Hepatocyte (in vitro differentiated cells): Measurements from ENCODE around the gene SPATA45.

Experiments
- EZH2 ChIP-seq: fragments of 200-600 bp; sonication (generic); IDR thresholded peaks from 2 replicates; pipeline ENCODE4 v1.6.1; 2016; ENCODE audit warnings: antibody characterized with exemption, mild to moderate bottlenecking, borderline replicate concordance
- EZH2phosphoT487 ChIP-seq: fragments of 200-600 bp; sonication (generic); IDR thresholded peaks from one replicate; pipeline ENCODE4 v1.6.1; 2018; ENCODE audit warnings: antibody characterized with exemption, mild to moderate bottlenecking, low read depth, moderate library complexity; ENCODE audit not compliant: unreplicated experiment, severe bottlenecking
- TF ChIP-seq, protein P1 (sequence below): fragments of 200-600 bp; sonication (generic); IDR thresholded peaks from 2 replicates; pipeline ENCODE4 v1.5.1; 2016; ENCODE audit warnings: antibody characterized with exemption, mild to moderate bottlenecking; ENCODE audit not compliant: poor library complexity

DNA sequence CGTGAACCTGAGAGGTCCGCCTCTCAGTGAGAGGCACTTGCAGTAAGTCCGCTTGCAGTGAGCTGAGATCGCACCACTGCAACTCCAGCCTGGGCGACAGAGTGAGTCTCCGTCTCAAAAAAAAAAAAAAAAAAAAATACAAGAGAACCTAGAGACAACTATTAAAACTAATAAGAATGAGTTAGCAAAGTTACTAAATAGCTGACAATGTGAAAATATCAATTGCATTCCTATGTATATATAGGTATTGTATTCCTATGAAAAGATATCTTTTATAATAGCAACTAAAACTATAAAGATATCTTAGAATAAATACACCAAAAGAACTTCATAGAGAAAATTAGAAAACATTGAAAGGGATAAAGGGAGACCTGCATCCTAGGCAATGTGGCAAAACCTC, 31.0 kb upstream of the SPATA45 start:
- TF ChIP-seq, protein P1, sequence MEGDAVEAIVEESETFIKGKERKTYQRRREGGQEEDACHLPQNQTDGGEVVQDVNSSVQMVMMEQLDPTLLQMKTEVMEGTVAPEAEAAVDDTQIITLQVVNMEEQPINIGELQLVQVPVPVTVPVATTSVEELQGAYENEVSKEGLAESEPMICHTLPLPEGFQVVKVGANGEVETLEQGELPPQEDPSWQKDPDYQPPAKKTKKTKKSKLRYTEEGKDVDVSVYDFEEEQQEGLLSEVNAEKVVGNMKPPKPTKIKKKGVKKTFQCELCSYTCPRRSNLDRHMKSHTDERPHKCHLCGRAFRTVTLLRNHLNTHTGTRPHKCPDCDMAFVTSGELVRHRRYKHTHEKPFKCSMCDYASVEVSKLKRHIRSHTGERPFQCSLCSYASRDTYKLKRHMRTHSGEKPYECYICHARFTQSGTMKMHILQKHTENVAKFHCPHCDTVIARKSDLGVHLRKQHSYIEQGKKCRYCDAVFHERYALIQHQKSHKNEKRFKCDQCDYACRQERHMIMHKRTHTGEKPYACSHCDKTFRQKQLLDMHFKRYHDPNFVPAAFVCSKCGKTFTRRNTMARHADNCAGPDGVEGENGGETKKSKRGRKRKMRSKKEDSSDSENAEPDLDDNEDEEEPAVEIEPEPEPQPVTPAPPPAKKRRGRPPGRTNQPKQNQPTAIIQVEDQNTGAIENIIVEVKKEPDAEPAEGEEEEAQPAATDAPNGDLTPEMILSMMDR = no peak
- TF ChIP-seq EZH2phosphoT487 = no peak
- no peak for TF ChIP-seq EZH2
